Inferior parietal cortex (tissue), 1 donor: Measurements from ENCODE around the gene PPP1R14C.

Source experiments
- DNase-seq: peaks from one replicate; pipeline ENCODE4 v3.0.0-alpha.2; 2016; ENCODE audit errors: extremely low spot score

Gene PPP1R14C

GRCh38 chr6:150195996-150196417, 53.2 kb downstream of the PPP1R14C start:
- DNase-seq = no peak

GRCh38 chr6:150196942-150197745, 54.3 kb downstream of the PPP1R14C start:
- DNase-seq = no peak

- no peak for DNase-seq
Observed at GRCh38 chr6:150198532-150198931, 55.7 kb downstream of the PPP1R14C start.

GRCh38 chr6:150199241-150199640, 56.4 kb downstream of the PPP1R14C start:
- DNase-seq = no peak

- no peak for DNase-seq
Observed at GRCh38 chr6:150200428-150201100, 57.7 kb downstream of the PPP1R14C start.

GRCh38 chr6:150201285-150201684, 58.4 kb downstream of the PPP1R14C start:
- no peak for DNase-seq

GRCh38 chr6:150201772-150202329, 59.0 kb downstream of the PPP1R14C start:
- no peak for DNase-seq

- DNase-seq = no peak
Observed at GRCh38 chr6:150202404-150202803, 59.6 kb downstream of the PPP1R14C start.

GRCh38 chr6:150202934-150203333, 60.1 kb downstream of the PPP1R14C start:
- DNase-seq = no peak

- DNase-seq = no peak
Observed at GRCh38 chr6:150203378-150203777, 60.5 kb downstream of the PPP1R14C start.

GRCh38 chr6:150203871-150204545, 61.2 kb downstream of the PPP1R14C start:
- no peak for DNase-seq

GRCh38 chr6:150204705-150205472, 62.0 kb downstream of the PPP1R14C start:
- no peak for DNase-seq

GRCh38 chr6:150207931-150208570, 65.2 kb downstream of the PPP1R14C start:
- DNase-seq = no peak

GRCh38 chr6:150208611-150209352, 65.9 kb downstream of the PPP1R14C start:
- no peak for DNase-seq

GRCh38 chr6:150209415-150209814, 66.6 kb downstream of the PPP1R14C start:
- DNase-seq = no peak

- no peak for DNase-seq
Observed at GRCh38 chr6:150211700-150212511, 69.1 kb downstream of the PPP1R14C start.

GRCh38 chr6:150212778-150213177, 69.9 kb downstream of the PPP1R14C start:
- no peak for DNase-seq

- DNase-seq = no peak
Observed at GRCh38 chr6:150213301-150213700, 70.5 kb downstream of the PPP1R14C start.

- no peak for DNase-seq
Observed at GRCh38 chr6:150214310-150214709, 71.5 kb downstream of the PPP1R14C start.
